Activated CD4-positive, alpha-beta T cell treated with anti-CD3 and anti-CD28 coated beads for 1 hour (primary cell): ENCODE results near the gene EDAR.

Source experiments
- DNase-seq: peaks from one replicate; pipeline ENCODE4 v3.0.0-alpha.2; 2020

The EDAR gene

GRCh38 chr2:108938077-108938710, 50.8 kb downstream of the EDAR start:
- DNase-seq: no peak

GRCh38 chr2:108937367-108938017, 51.5 kb downstream of the EDAR start:
- no peak for DNase-seq

DNA sequence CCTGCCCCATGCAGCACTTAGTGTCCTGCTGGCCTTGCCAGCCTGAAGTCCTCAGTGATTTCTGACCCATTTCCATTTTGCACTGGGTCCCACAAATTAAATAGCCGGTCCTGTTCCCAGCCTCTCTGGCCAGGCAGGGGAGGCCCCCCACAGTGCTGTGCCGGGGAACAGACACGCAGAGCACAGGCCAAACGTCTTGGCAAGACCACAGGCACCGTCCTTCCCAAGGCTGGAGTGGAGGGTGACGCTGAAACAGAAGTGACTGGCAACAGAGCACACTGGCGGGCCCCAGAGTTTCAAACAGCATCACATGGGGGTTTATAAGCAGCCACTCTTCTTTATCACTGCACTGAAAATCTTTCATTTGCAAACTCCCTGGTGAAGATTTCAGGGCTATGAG, 52.2 kb downstream of the EDAR start:
- no peak for DNase-seq

- no peak for DNase-seq
Measured at GRCh38 chr2:108936076-108936864, 52.8 kb downstream of the EDAR start.

DNA sequence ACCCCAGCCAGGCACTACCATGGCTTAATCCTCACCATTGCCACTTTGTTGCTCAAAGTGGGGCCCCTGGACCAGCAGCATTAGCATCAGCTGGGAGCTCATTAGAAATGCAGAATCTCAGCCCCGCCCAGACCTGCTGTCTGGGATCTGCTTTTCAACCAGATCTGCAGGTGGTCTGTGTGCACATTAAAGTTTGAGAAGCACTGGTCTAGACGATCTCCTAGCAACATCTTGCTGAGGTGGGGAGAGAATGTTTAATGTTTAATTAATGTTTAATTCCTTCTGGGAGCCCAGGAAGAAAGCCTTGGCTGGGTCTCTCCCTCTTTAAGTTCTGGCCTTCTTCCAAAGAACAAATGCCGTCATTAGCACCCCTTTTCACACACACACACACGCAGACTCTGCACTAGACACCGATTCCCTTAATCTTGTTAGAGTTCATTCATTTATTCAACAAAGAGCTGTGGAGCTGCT, 53.7 kb downstream of the EDAR start:
- no peak for DNase-seq

DNA sequence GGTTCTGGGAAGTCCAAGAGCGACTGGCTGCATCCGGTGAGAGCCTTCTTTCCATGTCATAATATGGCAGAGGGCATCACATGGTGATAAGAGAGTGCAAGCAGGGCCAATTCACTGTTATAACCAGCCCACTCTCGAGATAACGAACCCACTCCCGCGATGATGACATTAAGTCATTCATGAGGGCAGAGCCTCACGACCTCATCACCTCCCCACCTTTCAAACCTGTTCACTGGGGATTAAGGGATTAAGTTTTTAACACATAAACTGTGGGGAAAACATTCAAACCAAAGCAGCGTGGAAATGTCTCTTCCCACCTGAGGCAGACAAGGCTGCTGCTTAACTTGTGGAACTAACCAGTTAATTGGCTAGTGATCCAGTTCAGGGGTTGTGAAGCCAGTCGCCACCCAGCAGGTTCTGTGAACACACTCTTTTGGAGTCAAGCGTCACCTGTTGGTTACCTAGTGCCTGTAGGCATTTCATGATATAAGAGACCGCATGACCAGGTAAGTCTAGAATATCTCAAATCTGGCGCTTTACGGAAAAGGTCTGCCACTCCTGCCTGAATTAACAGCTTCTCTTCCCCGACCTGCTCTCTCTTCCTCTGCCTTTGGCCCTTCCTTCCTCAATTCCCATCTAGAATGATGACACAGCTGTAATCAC, 54.3 kb downstream of the EDAR start:
- DNase-seq: no peak

DNA sequence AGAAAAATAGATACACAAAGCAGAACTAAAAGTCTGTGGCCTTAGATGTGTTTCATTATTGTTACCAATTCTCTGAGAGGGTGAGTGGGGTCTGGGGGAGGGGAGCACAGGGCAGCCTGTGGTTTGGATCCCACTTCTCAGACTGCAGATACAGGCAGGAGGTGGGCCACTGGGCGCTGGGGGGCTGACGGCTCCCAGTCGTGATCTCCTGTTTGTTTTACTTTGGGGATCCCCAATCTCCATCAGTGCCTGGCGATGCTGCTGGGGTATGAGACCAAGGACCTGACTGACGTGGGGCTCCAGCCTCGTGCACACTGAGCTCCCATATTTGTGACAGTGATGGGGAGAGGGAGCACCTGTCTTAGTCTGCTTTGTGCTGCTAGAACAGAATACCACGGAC, 54.9 kb downstream of the EDAR start:
- DNase-seq: no peak

DNA sequence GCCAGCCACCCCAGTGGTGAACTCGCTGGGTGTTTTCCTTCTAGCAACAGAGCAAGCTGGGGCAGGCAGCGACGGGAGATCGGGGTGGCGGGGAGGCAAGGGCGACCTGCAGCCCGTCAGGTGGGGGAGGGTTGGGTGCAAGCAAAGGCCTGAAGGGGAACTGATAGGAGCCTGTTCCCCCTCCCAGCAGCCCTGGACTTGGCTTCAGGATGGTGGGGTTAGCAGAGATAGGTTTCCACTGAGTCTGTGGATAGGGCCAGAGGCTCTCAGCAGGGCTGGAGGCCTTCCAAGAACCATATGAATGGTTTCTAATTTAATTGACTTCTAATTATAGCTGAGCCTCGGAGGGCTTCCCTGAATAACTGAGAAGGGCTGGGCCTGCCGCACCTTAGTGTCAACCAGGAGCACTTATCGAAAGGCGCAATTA, 55.3 kb downstream of the EDAR start:
- no peak for DNase-seq

DNA sequence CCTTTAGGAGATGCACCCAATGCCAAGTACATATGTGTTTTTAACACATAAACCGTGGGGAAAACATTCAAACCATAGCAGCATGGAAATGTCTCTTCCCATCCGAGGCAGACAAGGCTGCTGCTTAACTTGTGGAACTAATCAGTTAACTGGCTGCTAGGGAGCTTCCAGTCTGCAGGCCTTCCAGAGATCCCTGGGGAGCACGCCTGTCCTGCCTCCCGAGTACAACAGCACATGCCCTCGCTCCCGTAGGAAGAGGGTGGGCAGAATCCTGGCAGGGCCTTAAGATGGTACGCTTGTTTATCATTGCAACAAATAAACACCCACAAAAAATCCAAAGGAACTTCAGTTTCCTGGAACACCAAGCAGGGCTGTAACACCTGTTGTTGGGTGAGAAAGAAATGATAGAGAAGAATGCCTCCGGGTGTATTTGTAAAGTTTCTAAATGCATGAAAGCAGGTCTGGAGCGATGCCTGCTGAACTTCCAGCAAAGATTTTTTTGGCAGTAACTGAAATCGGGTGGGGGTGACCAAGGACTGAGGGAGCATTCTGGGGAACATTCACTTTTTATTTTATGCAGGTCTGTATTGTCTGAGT, 56.2 kb downstream of the EDAR start:
- no peak for DNase-seq

DNA sequence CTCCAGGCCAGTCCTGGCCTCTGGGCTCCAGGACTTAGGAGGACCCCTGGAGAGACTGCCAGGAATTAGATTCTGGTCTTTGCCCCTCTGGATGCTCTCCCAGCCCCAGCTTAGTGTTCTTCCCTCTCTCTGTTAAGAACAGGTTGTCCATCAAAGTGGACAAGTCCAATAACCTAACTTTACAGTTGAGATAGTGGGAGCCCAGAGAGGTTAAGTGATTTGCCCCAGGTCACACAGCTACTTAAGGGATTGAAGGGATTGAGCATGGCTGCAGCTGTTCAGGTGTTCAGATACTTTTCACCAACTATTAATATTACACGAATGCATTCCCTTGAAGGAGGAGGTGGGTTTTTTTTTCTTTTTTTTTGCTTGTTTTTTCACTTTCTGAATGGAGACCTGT, 57.6 kb downstream of the EDAR start:
- no peak for DNase-seq

- DNase-seq: no peak
Measured at GRCh38 chr2:108929807-108930425, 59.1 kb downstream of the EDAR start.

- DNase-seq: no peak
Measured at GRCh38 chr2:108928660-108929377, 60.2 kb downstream of the EDAR start.

GRCh38 chr2:108927936-108928659, 60.9 kb downstream of the EDAR start:
- DNase-seq: no peak

GRCh38 chr2:108927405-108927804, 61.6 kb downstream of the EDAR start:
- no peak for DNase-seq

- DNase-seq: no peak
Measured at GRCh38 chr2:108926561-108927380, 62.2 kb downstream of the EDAR start.

DNA sequence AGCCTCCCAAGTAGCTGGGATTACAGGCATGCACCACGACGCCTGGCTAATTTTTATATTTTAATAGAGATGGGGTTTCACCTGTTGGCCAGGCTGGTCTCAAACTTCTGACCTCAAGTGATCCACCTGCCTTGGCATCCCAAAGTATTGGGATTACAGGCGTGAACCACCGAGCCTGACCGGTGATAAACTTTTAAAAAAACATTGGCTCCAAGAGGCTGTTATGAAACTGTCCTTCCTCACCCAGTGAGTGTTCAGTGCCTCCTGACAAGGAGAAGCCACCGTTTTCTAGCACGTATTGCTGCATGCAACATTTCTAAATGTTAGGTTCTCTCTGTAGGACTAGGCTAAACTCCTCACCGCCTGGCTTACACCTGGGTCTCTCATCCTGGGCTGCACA, 63.3 kb downstream of the EDAR start:
- no peak for DNase-seq

DNA sequence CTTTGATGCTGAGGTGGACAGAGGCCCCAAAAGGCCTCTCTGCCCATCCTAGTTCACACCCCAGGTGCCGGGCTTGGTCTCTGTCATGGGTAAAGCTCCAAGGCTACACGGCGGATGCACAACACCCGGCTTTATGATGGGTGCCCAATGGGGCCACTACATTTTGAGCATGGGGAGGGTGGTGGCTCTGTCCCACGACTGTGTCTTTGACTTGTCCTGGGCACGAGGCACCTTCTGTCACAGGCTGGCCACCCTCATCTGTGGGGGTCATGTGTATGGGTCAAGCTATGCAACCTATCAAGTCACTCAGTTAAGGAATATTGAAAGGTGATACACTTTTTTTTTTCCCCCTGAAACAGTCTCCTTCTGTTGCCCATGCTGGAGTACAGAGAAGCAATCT, 63.7 kb downstream of the EDAR start:
- no peak for DNase-seq

- DNase-seq: no peak
Measured at GRCh38 chr2:108924580-108925251, 64.3 kb downstream of the EDAR start.

GRCh38 chr2:108923736-108924579, 65.1 kb downstream of the EDAR start:
- no peak for DNase-seq
